GM19452 (cell line): ENCODE measurements around the gene ALG10.
A peak's percentile ranks its signal among the peaks of the same experiment; 100 is the strongest.
"Not testable (repeated sequence)": the region's sequence is repeated elsewhere in the genome, so short reads cannot be mapped to it uniquely, and the experiment has no call there.

Experiments used
- ATAC-seq: cut with Tn5 transposase; IDR thresholded peaks from one replicate; pipeline ENCODE4 v1.9.1; 2021; ENCODE audit not compliant: unreplicated experiment

The ALG10 gene, protein sequence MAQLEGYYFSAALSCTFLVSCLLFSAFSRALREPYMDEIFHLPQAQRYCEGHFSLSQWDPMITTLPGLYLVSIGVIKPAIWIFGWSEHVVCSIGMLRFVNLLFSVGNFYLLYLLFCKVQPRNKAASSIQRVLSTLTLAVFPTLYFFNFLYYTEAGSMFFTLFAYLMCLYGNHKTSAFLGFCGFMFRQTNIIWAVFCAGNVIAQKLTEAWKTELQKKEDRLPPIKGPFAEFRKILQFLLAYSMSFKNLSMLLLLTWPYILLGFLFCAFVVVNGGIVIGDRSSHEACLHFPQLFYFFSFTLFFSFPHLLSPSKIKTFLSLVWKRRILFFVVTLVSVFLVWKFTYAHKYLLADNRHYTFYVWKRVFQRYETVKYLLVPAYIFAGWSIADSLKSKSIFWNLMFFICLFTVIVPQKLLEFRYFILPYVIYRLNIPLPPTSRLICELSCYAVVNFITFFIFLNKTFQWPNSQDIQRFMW

GRCh38 chr12:34022079-34022830 is at the start of gene ALG10:
ALG10 (plus strand) TSS chr12:34022496; CDS start chr12:34022600, 104 bp downstream.
- peak; percentile 99 for ATAC-seq

DNA sequence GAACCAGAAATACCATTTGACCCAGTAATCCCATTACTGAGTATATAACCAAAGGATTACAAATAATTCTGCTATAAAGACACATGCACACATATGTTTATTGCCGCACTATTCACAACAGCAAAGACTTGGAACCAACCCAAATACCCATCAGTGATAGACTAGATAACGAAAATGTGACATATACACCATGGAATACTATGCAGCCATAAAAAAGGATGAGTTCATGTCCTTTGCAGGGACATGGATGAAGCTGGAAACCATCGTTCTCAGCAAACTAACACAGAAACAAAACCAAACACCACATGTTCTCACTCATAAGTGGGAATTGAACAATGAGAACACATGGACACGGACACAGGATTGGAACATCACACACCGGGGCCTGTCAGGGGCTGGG is 49.4 kb upstream of the ALG10 start:
- not testable (repeated sequence) for ATAC-seq

- ATAC-seq = no peak
Observed at GRCh38 chr12:33977887-33978286, 44.4 kb upstream of the ALG10 start.

DNA sequence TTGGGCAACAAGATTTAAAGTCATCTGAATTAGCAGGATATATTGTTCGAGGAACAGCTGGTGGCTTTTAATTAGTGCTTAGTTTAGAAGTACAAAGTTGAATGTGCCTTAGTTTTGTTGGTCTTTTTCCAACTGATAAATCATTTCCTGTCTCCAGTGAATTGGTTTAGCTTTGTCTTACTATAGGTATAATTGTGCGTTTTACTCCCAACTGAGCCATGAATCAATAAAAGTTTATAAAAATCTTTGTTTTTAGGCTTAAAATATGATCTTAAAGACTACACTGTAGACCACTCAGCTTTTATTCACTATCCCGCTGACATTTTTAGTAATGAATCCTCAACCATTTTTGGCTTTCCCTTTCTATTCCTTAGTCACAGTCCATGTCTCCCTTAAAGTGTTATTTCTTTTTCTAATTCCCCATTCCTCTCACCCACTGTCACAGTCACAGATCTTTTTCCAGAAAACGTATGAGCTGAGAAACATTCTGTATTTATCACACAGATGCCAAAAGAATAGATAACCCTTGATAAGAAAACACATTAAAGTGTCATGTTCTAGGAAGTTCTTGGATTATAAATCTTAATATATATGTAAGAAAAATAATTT is 34.0 kb upstream of the ALG10 start:
- ATAC-seq = no peak

- ATAC-seq = no peak
Observed at GRCh38 chr12:33988913-33989312, 33.4 kb upstream of the ALG10 start.

GRCh38 chr12:33994857-33995808 is 27.2 kb upstream of the ALG10 start:
- no peak for ATAC-seq

DNA sequence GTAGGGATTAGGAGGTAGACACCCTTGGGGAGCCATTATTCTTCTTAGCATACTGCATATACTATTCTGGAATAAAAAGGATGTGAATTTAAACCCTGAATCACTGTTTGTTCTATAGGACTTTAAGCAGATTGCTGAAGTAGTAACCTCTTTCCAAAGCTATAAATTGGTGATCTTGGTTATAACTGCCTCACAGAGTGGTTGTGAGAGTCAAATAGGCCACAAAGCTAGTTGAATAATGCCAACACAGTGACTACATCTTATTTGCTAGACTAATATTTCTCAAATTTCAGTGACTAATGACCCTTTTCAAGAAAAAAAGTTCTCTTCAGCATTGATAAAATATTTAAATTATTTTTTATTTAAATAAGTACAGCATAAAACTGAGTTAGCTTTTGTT is 13.5 kb upstream of the ALG10 start:
- not testable (repeated sequence) for ATAC-seq

- no peak for ATAC-seq
Observed at GRCh38 chr12:34016361-34016760, 5.9 kb upstream of the ALG10 start.

- no peak for ATAC-seq
Observed at GRCh38 chr12:34021071-34021470, 1.2 kb upstream of the ALG10 start.

DNA sequence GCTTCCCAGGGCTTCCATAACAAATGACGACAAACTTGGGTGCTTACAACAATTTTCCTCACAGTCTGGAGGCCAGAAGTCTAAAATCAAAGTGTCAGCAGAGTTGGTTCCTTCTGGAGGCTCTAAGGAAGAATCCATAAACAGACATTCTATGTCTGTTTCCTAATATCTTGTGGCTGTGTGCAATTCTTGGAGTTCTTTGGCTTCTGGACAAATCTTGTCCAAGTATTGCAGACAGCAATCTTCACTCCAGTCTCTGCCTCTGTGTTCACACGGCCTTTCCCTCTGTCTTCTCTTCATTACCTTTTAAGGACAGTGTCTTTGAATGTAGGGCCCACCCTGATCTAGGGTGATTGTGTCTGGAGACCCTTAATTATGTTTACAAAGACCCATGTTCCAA is 5.4 kb downstream of the ALG10 start:
- not testable (repeated sequence) for ATAC-seq

DNA sequence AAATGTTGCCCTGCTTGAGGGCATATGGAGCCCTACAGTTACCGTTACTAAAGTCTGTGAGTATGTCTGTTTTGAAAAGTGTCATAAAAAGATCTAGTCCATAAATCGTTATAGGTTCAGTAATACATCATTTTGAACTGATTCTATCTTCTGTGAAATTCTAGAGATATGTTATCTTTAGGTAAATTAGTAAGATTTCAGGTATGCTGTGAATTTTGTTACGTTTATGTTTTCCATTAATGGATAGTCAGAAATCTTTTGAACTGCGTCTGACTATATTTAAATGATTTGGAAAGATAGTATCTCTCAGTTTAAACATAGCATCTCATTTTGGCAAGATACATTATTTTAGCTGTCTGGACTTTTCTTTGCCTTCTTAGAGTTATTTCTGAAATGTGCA is 8.3 kb downstream of the ALG10 start:
- ATAC-seq = no peak

DNA sequence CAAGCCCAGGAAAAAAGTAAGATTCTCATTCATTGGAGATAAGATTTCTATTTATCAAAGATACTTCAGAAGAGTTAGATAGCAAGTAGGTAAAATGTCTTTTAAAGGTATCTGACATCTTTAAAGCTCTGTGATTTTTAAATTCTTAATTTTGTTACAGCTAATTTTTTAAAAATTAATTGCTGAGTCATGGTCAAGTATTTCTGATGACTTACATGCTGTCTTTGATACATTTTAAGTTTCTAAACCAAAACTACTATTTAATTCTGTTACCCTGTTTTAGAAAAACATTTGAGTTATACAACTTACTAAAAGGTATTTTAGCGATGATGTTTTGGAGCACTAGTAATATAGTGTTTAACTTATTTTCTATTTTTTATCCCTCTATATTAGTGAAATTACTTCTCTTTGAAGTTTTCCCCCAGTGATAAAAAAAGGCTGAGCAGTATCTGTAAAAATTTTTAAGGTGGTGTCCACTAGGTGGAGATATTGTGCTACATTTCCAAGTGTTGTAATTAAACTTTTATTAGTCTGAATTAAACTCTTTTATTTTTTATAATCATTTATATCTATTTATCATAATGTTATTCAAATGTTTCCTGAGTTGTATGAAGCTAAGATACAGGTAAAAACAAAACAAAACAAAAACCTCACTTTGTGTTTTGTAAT is 11.5 kb downstream of the ALG10 start:
- no peak for ATAC-seq

DNA sequence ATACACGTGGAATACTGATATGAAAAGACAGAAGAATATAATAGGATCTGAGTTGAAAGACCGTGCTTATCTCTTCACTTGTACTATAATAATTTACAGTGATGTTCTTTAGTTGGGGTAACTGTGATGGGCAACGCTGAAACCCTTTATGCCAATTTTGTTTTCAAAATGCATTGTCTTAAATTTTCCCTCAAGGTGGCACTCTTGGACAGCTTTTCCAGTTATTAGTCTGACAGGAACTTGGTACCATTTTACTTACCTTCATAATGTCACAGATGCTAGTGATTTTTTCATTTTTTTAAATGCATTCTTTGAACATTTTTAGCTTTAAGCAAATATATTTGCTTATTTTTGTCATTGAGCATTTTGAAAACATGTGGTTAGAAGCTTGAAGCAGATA is 16.1 kb downstream of the ALG10 start:
- not testable (repeated sequence) for ATAC-seq

DNA sequence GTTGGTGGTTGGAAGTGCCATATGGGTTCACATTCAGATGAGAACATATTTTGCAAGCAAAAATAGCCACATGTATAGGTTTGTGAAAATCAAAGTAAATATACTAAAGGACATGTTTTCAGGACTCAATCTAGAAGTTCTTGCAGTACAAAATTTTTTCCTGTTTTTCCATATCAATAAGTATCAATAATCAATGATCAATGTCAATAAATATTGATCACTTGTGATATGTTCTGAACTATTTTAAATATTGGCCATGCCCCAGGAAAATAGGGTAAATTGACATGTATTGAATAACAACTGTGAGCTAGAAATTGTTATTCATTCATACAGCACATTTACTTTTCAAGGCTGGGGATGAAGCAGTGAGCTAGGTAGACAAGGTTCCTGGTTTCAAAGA is 24.3 kb downstream of the ALG10 start:
- ATAC-seq = no peak

DNA sequence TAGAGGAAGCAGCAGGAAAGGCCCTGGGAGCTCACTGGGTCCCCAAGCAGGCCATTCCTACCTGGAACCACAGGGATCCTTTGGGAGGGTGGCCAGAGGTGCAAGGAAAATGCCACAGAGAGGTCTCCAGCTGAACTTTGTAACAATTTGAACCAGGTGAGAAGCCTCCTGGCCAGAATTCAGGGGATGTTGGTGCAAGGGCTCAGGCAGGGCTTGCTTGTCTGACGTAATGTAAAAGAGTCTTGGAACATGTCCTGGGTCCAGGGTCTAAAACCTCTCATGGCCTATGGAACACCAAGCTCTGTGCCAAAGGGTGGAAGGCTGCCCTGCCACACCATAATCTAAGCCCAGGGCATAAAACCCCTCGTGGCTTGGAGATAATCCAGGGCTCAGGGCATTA is 25.6 kb downstream of the ALG10 start:
- not testable (repeated sequence) for ATAC-seq

- no peak for ATAC-seq
Observed at GRCh38 chr12:34048714-34049113, 26.4 kb downstream of the ALG10 start.

GRCh38 chr12:34051486-34051885 is 29.2 kb downstream of the ALG10 start:
- no peak for ATAC-seq

DNA sequence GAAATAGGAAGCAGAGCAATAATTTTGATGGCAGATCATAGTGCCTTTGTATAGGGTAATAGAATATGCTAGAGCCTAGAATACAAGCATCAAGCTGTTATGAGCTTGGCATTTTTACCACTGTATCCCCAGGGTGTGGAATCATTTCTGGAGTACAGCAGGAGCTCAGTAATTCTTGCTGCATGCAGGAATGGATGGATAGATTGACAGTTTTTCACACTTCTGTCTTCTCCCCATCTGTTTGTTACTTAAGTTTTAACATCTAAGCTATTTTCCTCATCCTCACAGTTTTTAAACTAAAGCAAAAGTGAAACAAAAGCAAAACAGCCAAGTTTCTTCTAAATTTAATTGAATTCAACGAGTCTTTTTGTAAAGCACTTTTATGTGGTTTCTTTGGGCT is 32.6 kb downstream of the ALG10 start:
- ATAC-seq = no peak
